ENCODE data around the gene ZNF580. TPM values are rescaled to one million over a fixed set of nuclear protein-coding genes. Genes with fewer than 3 reads are reported as not detected.

The ZNF580 gene
- total RNA-seq, 4 donors from 2014 or later, result 4.8 to 69.8 (median 19.1) TPM

DNA sequence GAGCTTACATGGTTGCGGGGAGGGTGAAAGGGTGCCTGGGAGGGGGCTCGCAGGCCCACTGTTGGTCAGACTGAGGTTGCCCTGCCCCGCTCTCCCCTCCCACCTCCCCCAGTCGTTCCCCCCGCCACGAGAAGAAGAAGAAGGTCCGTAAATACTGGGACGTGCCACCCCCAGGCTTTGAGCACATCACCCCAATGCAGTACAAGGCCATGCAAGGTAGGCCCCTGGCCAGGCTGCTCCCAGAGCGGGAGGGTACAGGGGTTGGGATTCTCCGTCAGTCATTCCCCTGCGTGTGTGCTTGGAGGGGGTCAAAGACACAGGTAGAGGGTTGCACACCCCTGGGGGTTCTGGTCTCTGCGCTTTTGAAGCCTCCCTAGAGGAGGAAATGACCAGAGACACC lies 19.6 kb downstream of the ZNF580 start:
- TF ChIP-seq POLR2A (IDR thresholded peaks at IDR 0.05), result no peak
- Histone ChIP-seq H3K27me3 (no peaks in the 10 kb centered on the region), H3K9me3 (no peaks in the 10 kb centered on the region), H3K36me3 (no peaks in the 10 kb centered on the region), H3K27ac (no peak overlapping the region), H3K4me3 (no peak overlapping the region), H3K4me1 (peaks cover 15 to 42% of the 10 kb centered on the region in 2 donors)
- DNase-seq, result no peak
- intact Hi-C loops (cut with DNase I; ENCODE audit: low total_unique reads), result no loop called here

- no peak for TF ChIP-seq POLR2A (IDR thresholded peaks at IDR 0.05)
- H3K27ac ChIP-seq, result no peak overlapping the region
- H3K9me3 ChIP-seq, result no peaks in the 10 kb centered on the region
- no peaks in the 10 kb centered on the region for H3K36me3 ChIP-seq
- H3K27me3 ChIP-seq, result no peaks in the 10 kb centered on the region
- H3K4me1 ChIP-seq, result peaks cover 13 to 41% of the 10 kb centered on the region in 2 donors
- intact Hi-C loops (cut with DNase I; ENCODE audit: low total_unique reads), result no loop called here
- no peak overlapping the region for H3K4me3 ChIP-seq
- DNase-seq, result no peak
Observed at GRCh38 chr19:55660991-55661390, 20.2 kb downstream of the ZNF580 start.

GRCh38 chr19:55661826-55662225 lies 21.0 kb downstream of the ZNF580 start:
- H3K27me3 ChIP-seq, result no peaks in the 10 kb centered on the region
- TF ChIP-seq CTCF (IDR thresholded peaks at IDR 0.05) (no peak), POLR2A (IDR thresholded peaks at IDR 0.05) (no peak)
- no peak overlapping the region for H3K4me3 ChIP-seq
- intact Hi-C loops (cut with DNase I; ENCODE audit: low total_unique reads), result no loop called here
- peaks cover 8 to 32% of the 10 kb centered on the region in 2 donors for H3K4me1 ChIP-seq
- H3K27ac ChIP-seq, result no peak overlapping the region
- no peaks in the 10 kb centered on the region for H3K36me3 ChIP-seq
- no peak for DNase-seq
- H3K9me3 ChIP-seq, result no peaks in the 10 kb centered on the region

DNA sequence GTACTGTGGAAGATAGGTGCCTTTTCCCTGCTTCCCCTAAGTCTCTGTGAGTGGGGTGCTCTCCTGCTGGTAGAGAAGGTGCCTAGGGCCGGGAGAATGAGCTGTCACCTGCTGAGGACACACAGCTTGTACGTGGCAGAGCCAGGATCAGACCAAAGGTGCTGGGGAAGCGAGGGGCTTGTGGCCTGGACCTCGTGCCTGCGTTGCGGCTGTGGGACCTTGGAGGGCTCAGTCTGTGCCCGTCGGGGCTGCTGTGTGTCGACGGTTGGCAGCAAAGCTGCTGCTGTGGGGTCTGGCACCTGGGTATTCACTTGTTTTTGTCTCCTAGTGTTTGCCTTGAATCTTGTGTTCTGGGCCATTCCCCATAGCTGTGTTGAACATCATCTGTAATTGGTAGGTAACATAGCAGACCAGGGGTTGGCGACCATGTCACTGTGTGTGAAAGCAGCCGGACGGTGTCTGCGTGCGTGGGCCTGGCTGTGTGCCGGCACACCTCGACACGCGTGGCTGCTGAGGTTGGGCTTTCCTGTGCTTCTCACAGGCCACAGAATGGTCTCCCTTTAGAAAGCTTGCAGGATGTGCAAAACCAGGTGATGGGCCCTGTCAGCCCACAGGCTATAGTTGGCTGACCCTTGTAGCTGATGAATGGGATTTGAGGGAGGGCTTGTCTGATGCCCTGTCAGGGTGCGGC lies 23.2 kb downstream of the ZNF580 start:
- intact Hi-C loops (cut with DNase I; ENCODE audit: low total_unique reads), result no loop called here

GRCh38 chr19:55666343-55667005 lies 25.7 kb downstream of the ZNF580 start:
- Histone ChIP-seq H3K9me3 (no peaks in the 10 kb centered on the region), H3K4me1 (no peaks in the 10 kb centered on the region), H3K36me3 (no peaks in the 10 kb centered on the region), H3K4me3 (no peak overlapping the region), H3K27me3 (no peaks in the 10 kb centered on the region), H3K27ac (no peak overlapping the region)
- DNase-seq, result no peak
- no peak for TF ChIP-seq POLR2A (IDR thresholded peaks at IDR 0.05)
- no peak for TF ChIP-seq CTCF (IDR thresholded peaks at IDR 0.05)
- intact Hi-C loops (cut with DNase I; ENCODE audit: low total_unique reads), result no loop called here

More for the DNA sequence above, 23.2 kb downstream of the ZNF580 start:
- Histone ChIP-seq H3K27me3 (no peaks in the 10 kb centered on the region), H3K36me3 (no peaks in the 10 kb centered on the region), H3K4me1 (peaks cover 0 to 12% of the 10 kb centered on the region in 2 donors), H3K27ac (no peak overlapping the region), H3K4me3 (no peak overlapping the region), H3K9me3 (no peaks in the 10 kb centered on the region)
- TF ChIP-seq CTCF (IDR thresholded peaks at IDR 0.05), result no peak
- TF ChIP-seq POLR2A (IDR thresholded peaks at IDR 0.05), result no peak
- DNase-seq, result no peak

- intact Hi-C loops (cut with DNase I; ENCODE audit: low total_unique reads), result no loop called here
- Histone ChIP-seq H3K36me3 (no peaks in the 10 kb centered on the region), H3K27ac (no peak overlapping the region), H3K27me3 (no peaks in the 10 kb centered on the region), H3K4me1 (no peaks in the 10 kb centered on the region), H3K4me3 (no peak overlapping the region), H3K9me3 (no peaks in the 10 kb centered on the region)
- no peak for DNase-seq
- TF ChIP-seq CTCF (IDR thresholded peaks at IDR 0.05) (no peak), POLR2A (IDR thresholded peaks at IDR 0.05) (no peak)
Observed at GRCh38 chr19:55667006-55667381, 26.2 kb downstream of the ZNF580 start.

Measured in uterus (tissue), 4 donors.